Peyer's patch (tissue), 4 donors: ENCODE data around the gene CYREN. TPM values are rescaled to one million over a fixed set of nuclear protein-coding genes. Genes with fewer than 3 reads are reported as not detected.

ENCODE experiments used
- DNase-seq, 3 donors: peaks; one replicate each; pipeline ENCODE4 v3.0.0-alpha.2; 2017 to 2019
- H3K27ac ChIP-seq, 4 donors: fragments of 200-600 bp; sonication (generic); one replicate each; pipeline ENCODE4 v1.5.1; 2016 to 2019
- H3K27me3 ChIP-seq, 2 donors: fragments of 200-600 bp; sonication (generic); one replicate each; pipeline ENCODE4 v1.5.1; 2019
- H3K36me3 ChIP-seq, 3 donors: fragments of 200-600 bp; sonication (generic); one replicate each; pipeline ENCODE4 v1.5.1; 2016 to 2019
- H3K4me1 ChIP-seq, 4 donors: fragments of 200-600 bp; sonication (generic); one replicate each; pipeline ENCODE4 v1.5.1; 2016 to 2019
- H3K4me3 ChIP-seq, 4 donors: fragments of 200-600 bp; sonication (generic); 1 replicate in 3 of 4; 2 replicates in 1 of 4; pipeline ENCODE4 v1.5.1; 2016 to 2019; ENCODE audit warnings: mild to moderate bottlenecking in 1 of 4
- H3K9me3 ChIP-seq, 4 donors: fragments of 200-600 bp; sonication (generic); one replicate each; pipeline ENCODE4 v1.5.1; 2016 to 2019; ENCODE audit warnings: mild to moderate bottlenecking in 1 of 4
- POLR2A ChIP-seq, 2 donors: fragments of 450-650 bp; IDR thresholded peaks; one replicate each; pipeline ENCODE4 v1.5.1; 2017; ENCODE audit warnings: antibody characterized with exemption in 2 of 2, mild to moderate bottlenecking in 2 of 2, moderate library complexity in 2 of 2
- total RNA-seq, 4 donors: library from RNA; depleted of rRNA; stranded (reverse); fragments of >200 nt; gene quantifications; one replicate each; pipeline ENCODE4 v1.1.0, GENCODE V29; 2016
- TF ChIP-seq, protein P1 (sequence below), 6 experiments: fragments of 450-650 bp in 4 of 6; fragments of 200-600 bp in 2 of 6; sonication (generic) in 1 of 6; IDR thresholded peaks; one replicate each; pipeline ENCODE4 v1.5.1; 2017 to 2019; ENCODE audit warnings: antibody characterized with exemption in 6 of 6, mild to moderate bottlenecking in 3 of 6, moderate library complexity in 1 of 6

CYREN gene
- total RNA-seq, 4 donors from 2014 or later: 32.4 to 66.8 (median 42.5) TPM

DNA sequence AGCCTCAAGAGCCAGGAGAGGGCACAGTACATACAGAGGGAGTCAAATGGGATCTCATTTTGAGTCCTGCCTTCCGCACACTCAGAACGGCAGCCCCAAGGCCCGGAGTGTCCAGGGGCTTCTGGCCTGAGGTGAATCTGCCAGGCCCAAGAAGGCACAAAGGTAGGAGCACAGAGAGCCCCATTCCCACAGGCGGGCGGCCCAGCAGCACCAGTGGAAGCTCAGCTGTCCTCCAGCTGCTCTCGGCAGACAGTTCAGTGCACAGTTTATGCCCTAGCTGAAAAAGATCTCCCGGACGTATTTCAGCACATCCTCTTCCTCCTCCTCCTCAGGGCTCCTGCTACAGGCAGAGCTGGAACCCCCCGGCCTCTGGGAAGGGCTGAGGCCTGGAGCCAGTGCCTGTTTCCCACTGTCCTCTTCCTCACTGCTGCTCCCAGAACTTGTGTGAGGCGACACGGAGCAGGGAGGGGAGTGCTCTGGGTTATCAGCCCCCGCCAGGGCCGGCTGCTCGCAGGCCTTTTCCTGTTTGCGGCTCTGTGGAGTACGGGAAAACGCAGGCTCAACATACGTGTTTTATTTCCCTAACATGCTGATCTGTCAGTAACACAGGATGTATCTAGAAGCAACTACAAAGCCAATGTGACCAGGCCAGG lies 4.0 kb downstream of the CYREN start:
- no peak for DNase-seq
- H3K27ac ChIP-seq: peak overlapping the region in 3 of 4 donors; percentile 6 to 97 (median 29)

DNA sequence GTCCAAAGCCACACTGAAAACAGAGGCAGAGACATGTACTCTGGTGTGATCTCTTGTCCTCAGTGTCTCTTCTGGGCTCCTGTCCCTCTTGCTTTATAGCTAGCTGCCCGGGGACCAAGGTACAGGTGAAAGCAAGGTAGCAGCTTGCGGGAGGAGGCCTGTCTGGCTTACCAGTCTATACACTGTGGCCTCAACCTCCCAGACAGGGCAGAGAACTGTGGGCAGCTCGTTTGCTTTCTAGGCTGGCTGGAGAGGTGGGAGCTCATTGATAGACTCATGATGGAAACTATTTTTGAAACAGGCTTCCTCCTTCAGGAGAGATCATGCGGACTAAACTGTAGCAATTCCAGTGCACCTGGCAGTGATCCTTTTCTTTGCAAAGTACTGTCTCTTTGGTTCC lies 4.6 kb downstream of the CYREN start:
- Histone ChIP-seq H3K4me1 (peaks cover 3 to 34% (median 8%) of the 10 kb centered on the region in 4 donors), H3K27me3 (no peaks in the 10 kb centered on the region), H3K4me3 (no peak overlapping the region), H3K9me3 (no peaks in the 10 kb centered on the region), H3K36me3 (peaks cover 0 to 47% (median 0%) of the 10 kb centered on the region in 3 donors), H3K27ac (peak overlapping the region in 3 of 4 donors; percentile 6 to 97 (median 29))
- TF ChIP-seq POLR2A (IDR thresholded peaks at IDR 0.05): no peak
- TF ChIP-seq, protein P1, sequence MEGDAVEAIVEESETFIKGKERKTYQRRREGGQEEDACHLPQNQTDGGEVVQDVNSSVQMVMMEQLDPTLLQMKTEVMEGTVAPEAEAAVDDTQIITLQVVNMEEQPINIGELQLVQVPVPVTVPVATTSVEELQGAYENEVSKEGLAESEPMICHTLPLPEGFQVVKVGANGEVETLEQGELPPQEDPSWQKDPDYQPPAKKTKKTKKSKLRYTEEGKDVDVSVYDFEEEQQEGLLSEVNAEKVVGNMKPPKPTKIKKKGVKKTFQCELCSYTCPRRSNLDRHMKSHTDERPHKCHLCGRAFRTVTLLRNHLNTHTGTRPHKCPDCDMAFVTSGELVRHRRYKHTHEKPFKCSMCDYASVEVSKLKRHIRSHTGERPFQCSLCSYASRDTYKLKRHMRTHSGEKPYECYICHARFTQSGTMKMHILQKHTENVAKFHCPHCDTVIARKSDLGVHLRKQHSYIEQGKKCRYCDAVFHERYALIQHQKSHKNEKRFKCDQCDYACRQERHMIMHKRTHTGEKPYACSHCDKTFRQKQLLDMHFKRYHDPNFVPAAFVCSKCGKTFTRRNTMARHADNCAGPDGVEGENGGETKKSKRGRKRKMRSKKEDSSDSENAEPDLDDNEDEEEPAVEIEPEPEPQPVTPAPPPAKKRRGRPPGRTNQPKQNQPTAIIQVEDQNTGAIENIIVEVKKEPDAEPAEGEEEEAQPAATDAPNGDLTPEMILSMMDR (IDR thresholded peaks at IDR 0.05): no peak
- no peak for DNase-seq

More for the DNA sequence above, 4.0 kb downstream of the CYREN start:
- Histone ChIP-seq H3K27me3 (no peaks in the 10 kb centered on the region), H3K9me3 (no peaks in the 10 kb centered on the region), H3K4me3 (no peak overlapping the region), H3K36me3 (peaks cover 0 to 47% (median 0%) of the 10 kb centered on the region in 3 donors), H3K4me1 (peaks cover 3 to 35% (median 6%) of the 10 kb centered on the region in 4 donors)
- no peak for TF ChIP-seq POLR2A (IDR thresholded peaks at IDR 0.05)
- TF ChIP-seq, protein P1 (IDR thresholded peaks at IDR 0.05): no peak

DNA sequence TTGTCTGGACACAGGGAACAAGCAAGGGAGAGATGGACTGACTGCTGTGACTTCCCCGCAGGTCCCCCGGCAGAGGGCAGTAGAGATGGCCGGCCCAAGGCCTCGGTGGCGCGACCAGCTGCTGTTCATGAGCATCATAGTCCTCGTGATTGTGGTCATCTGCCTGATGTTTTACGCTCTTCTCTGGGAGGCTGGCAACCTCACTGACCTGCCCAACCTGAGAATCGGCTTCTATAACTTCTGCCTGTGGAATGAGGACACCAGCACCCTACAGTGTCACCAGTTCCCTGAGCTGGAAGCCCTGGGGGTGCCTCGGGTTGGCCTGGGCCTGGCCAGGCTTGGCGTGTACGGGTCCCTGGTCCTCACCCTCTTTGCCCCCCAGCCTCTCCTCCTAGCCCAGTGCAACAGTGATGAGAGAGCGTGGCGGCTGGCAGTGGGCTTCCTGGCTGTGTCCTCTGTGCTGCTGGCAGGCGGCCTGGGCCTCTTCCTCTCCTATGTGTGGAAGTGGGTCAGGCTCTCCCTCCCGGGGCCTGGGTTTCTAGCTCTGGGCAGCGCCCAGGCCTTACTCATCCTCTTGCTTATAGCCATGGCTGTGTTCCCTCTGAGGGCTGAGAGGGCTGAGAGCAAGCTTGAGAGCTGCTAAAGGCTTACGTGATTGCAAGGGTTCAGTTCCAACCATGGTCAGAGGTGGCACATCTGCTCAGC lies 6.0 kb downstream of the CYREN start:
- H3K27ac ChIP-seq: peak overlapping the region in 1 of 4 donors; percentile 7

DNA sequence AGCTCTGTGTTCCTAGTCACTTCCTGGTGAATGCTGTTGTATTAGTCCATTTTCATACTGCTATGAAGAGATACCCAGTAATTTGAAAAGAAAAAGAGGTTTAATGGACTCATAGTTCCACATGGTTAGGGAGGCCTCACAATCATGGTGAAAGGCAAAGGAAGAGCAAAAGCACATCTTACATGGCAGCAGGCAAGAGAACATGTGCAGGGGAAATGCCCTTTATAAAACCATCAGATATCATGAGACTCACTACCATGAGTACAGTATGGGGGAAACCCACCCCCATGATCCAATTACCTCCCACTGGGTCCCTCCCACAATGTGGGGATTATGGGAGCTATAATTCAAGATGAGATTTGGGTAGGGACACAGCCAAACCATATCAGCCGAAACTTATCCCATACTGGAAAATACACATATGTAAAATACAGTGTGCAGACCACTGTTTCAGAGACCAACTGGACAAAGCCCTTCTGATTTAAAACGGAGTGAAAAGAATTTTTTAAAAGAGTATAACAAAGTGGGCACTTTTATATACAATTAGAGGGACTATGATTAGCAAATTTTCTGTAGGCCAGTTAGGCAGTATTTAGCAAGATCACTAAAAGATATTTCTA lies 8.0 kb downstream of the CYREN start:
- no peak for TF ChIP-seq POLR2A (IDR thresholded peaks at IDR 0.05)
- TF ChIP-seq, protein P1 (IDR thresholded peaks at IDR 0.05): no peak
- H3K4me1 ChIP-seq: peaks cover 3 to 27% (median 10%) of the 10 kb centered on the region in 4 donors
- no peak for DNase-seq
- H3K4me3 ChIP-seq: no peak overlapping the region
- no peaks in the 10 kb centered on the region for H3K27me3 ChIP-seq
- H3K36me3 ChIP-seq: peaks cover 0 to 37% (median 0%) of the 10 kb centered on the region in 3 donors
- H3K9me3 ChIP-seq: no peaks in the 10 kb centered on the region
- H3K27ac ChIP-seq: no peak overlapping the region

More for the DNA sequence above, 6.0 kb downstream of the CYREN start:
- H3K36me3 ChIP-seq: peaks cover 0 to 47% (median 0%) of the 10 kb centered on the region in 3 donors
- no peaks in the 10 kb centered on the region for H3K9me3 ChIP-seq
- TF ChIP-seq, protein P1 (IDR thresholded peaks at IDR 0.05): no peak
- TF ChIP-seq POLR2A (IDR thresholded peaks at IDR 0.05): no peak
- no peaks in the 10 kb centered on the region for H3K27me3 ChIP-seq
- H3K4me1 ChIP-seq: peaks cover 6 to 44% (median 14%) of the 10 kb centered on the region in 4 donors
- no peak for DNase-seq
- no peak overlapping the region for H3K4me3 ChIP-seq

DNA sequence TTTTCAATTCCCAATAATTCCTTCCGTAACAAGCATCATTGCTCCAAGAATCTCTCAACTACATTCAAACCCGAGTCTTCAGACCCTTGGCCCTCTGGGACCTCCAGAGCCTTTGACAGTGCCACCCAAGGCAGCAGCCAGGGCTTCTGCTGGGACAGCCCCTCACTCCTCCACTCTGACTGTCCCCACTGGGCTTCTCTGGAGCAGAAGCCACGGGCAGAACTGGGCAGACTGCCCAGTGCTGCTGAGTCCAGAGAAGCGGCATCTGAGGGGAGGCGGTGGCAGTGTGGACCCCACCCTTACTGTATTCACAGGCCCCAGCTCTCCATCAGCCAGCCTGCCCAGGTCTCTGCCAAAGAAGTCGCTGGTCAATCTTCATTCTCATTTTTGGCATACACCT lies 8.8 kb downstream of the CYREN start:
- Histone ChIP-seq H3K4me1 (peaks cover 3 to 20% (median 10%) of the 10 kb centered on the region in 4 donors), H3K27me3 (no peaks in the 10 kb centered on the region), H3K4me3 (no peak overlapping the region), H3K27ac (peak overlapping the region in 1 of 4 donors; percentile 65), H3K36me3 (peaks cover 0 to 29% (median 0%) of the 10 kb centered on the region in 3 donors), H3K9me3 (no peaks in the 10 kb centered on the region)
- TF ChIP-seq POLR2A (IDR thresholded peaks at IDR 0.05): no peak
- TF ChIP-seq, protein P1 (IDR thresholded peaks at IDR 0.05): no peak
- DNase-seq: no peak
